KMS-11 (cell line): ENCODE data around the gene MALT1.

Experiments used
- H2AFZ ChIP-seq: fragments of 200-600 bp; sonication (generic); 2 replicates; pipeline ENCODE4 v1.6.1; 2016; ENCODE audit warnings: antibody characterized with exemption, mixed run types, low read depth
- H3K27ac ChIP-seq: fragments of 200-600 bp; sonication (generic); 2 replicates; pipeline ENCODE4 v1.6.1; 2016; ENCODE audit warnings: mild to moderate bottlenecking, mixed run types
- H3K27me3 ChIP-seq: fragments of 200-600 bp; sonication (generic); 2 replicates; pipeline ENCODE4 v1.6.1; 2017; ENCODE audit warnings: mild to moderate bottlenecking, low read depth, mixed run types, moderate library complexity; ENCODE audit not compliant: insufficient read depth
- H3K36me3 ChIP-seq: fragments of 200-600 bp; sonication (generic); 2 replicates; pipeline ENCODE4 v1.6.1; 2017; ENCODE audit warnings: mild to moderate bottlenecking, mixed run types; ENCODE audit not compliant: insufficient read depth
- H3K4me1 ChIP-seq: fragments of 200-600 bp; sonication (generic); 2 replicates; pipeline ENCODE4 v1.6.1; 2016; ENCODE audit warnings: mild to moderate bottlenecking, low read depth, mixed run types; ENCODE audit not compliant: poor library complexity, severe bottlenecking
- H3K4me2 ChIP-seq: fragments of 200-600 bp; sonication (generic); 2 replicates; pipeline ENCODE4 v1.7.0; 2016; ENCODE audit warnings: mild to moderate bottlenecking, mixed run types
- H3K4me3 ChIP-seq: fragments of 200-600 bp; sonication (generic); IDR thresholded peaks from 2 replicates; pipeline ENCODE4 v1.6.1; 2017; ENCODE audit warnings: low read depth, low read length, mixed read lengths; ENCODE audit not compliant: insufficient read depth
- H3K79me2 ChIP-seq: fragments of 200-600 bp; sonication (generic); 2 replicates; pipeline ENCODE4 v1.6.1; 2016; ENCODE audit warnings: low read depth, mixed run types; ENCODE audit not compliant: insufficient read depth
- H3K9ac ChIP-seq: fragments of 200-600 bp; sonication (generic); 2 replicates; pipeline ENCODE4 v1.6.1; 2016; ENCODE audit warnings: mild to moderate bottlenecking, mixed run types
- H4K20me1 ChIP-seq: fragments of 200-600 bp; sonication (generic); 2 replicates; pipeline ENCODE4 v1.6.1; 2016; ENCODE audit warnings: mild to moderate bottlenecking, mixed run types; ENCODE audit not compliant: insufficient read depth
- CTCF ChIP-seq: fragments of 200-600 bp; sonication (generic); conservative IDR thresholded peaks from 2 replicates; pipeline ENCODE4 v1.6.1; 2017; ENCODE audit warnings: low read depth, mild to moderate bottlenecking, antibody characterized with exemption, low read length, moderate library complexity, mixed read lengths

The MALT1 gene

GRCh38 chr18:58671111-58671631 lies at the start of gene MALT1:
MALT1 (plus strand) TSS chr18:58671465; CDS start chr18:58671644, 179 bp downstream.
- TF ChIP-seq CTCF = no peak
- Histone ChIP-seq H3K27me3 (no peaks in the 10 kb centered on the region), H3K36me3 (no peaks in the 10 kb centered on the region), H3K79me2 (peaks cover 44% of the 10 kb centered on the region), H3K4me2 (peak within 1 kb of the TSS; percentile 97), H3K4me1 (peaks cover 60% of the 10 kb centered on the region), H4K20me1 (no peaks in the 10 kb centered on the region), H3K27ac (peak within 1 kb of the TSS; percentile 74), H3K4me3 (no peak within 1 kb of the TSS), H2AFZ (peak within 1 kb of the TSS; percentile 72), H3K9ac (peak within 1 kb of the TSS; percentile 70)

- Histone ChIP-seq H3K27ac (no peak overlapping the region), H4K20me1 (no peaks in the 10 kb centered on the region), H3K4me1 (peaks cover 25% of the 10 kb centered on the region), H3K4me2 (0 out of 2 replicates have a peak overlapping the region, but pooled peaks have one; percentile 2), H2AFZ (no peak overlapping the region), H3K36me3 (no peaks in the 10 kb centered on the region), H3K9ac (no peak overlapping the region), H3K79me2 (peaks cover 41% of the 10 kb centered on the region), H3K27me3 (no peaks in the 10 kb centered on the region), H3K4me3 (no peak overlapping the region)
- no peak for TF ChIP-seq CTCF
Measured at GRCh38 chr18:58624011-58624410, 47.3 kb upstream of the MALT1 start.

- Histone ChIP-seq H3K4me3 (no peak overlapping the region), H3K4me2 (no peak overlapping the region; the same call in 1 of the 2 replicates), H4K20me1 (no peaks in the 10 kb centered on the region), H3K36me3 (no peaks in the 10 kb centered on the region), H3K4me1 (peaks cover 42% of the 10 kb centered on the region), H3K27me3 (no peaks in the 10 kb centered on the region), H3K79me2 (peaks cover 41% of the 10 kb centered on the region), H3K27ac (peak overlapping the region; percentile 92), H3K9ac (peak overlapping the region; percentile 51; the same call in 1 of the 2 replicates), H2AFZ (no peak overlapping the region)
- no peak for TF ChIP-seq CTCF
Measured at GRCh38 chr18:58625839-58626238, 45.4 kb upstream of the MALT1 start.

- Histone ChIP-seq H4K20me1 (no peaks in the 10 kb centered on the region), H3K4me3 (no peak overlapping the region), H3K27ac (peak overlapping the region; percentile 92), H3K4me1 (peaks cover 68% of the 10 kb centered on the region), H2AFZ (no peak overlapping the region), H3K36me3 (no peaks in the 10 kb centered on the region), H3K9ac (peak overlapping the region; percentile 51; the same call in 1 of the 2 replicates), H3K79me2 (peaks cover 22% of the 10 kb centered on the region), H3K4me2 (peak overlapping the region; percentile 49), H3K27me3 (no peaks in the 10 kb centered on the region)
- no peak for TF ChIP-seq CTCF
Measured at GRCh38 chr18:58630071-58630470, 41.2 kb upstream of the MALT1 start.
